ENCODE data around the gene CLCN4. TPM values are rescaled to one million over a fixed set of nuclear protein-coding genes. Genes with fewer than 3 reads are reported as not detected.

CLCN4 gene
- total and polyA plus RNA-seq, 2 donors (not counting 1 experiment from before 2014, with no cell fraction given): 7.7 to 9.1 TPM

DNA sequence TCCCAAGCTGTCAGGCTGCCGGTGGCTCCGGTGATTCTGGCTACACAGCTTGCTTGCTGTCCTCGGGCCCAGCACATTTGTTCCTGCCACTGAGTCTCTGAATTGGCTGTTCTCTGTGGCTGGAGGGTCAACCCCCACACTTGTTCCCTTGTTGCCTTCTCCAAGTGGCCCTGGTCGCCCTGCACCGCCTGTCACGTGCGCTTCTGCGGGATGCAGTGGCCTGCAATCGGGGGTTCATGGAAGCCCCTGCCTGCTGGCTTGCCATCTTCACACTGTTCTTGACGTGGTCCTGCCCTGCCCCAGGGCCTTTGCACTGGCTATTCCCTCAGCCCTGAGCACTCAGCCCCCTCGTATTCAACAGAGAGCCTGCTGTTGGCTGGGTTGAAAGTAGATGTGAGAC lies 8.1 kb downstream of the CLCN4 start:
- Mint-ChIP-seq H3K4me1 (peaks cover 39% of the 10 kb centered on the region), H3K4me3 (no peak overlapping the region), H3K27me3 (no peaks in the 10 kb centered on the region), H3K9me3 (ENCODE audit: insufficient read depth) (no peaks in the 10 kb centered on the region), H3K27ac (no peak overlapping the region)
- Histone ChIP-seq H2AFZ (ENCODE audit: insufficient read depth, low read depth, low read length, poor library complexity, severe bottlenecking) (no peak overlapping the region), H3K4me2 (replicated peaks; ENCODE audit: low read depth, low read length, poor library complexity, severe bottlenecking) (peak overlapping the region; percentile 31), H3K9me3 (ENCODE audit: control extremely low read depth in 1 of 3, control insufficient read depth in 2 of 3, insufficient read depth in 1 of 3, low read length in 2 of 3) (peaks cover 0 to 5% (median 0%) of the 10 kb centered on the region in 3 donors), H3K36me3 (replicated peaks in 1 of 2; ENCODE audit: control extremely low read depth in 1 of 2, control insufficient read depth in 1 of 2, extremely low read depth in 1 of 2, insufficient read depth in 2 of 2, low read length in 1 of 2) (peaks cover 0 to 19% of the 10 kb centered on the region in 2 experiments), H3K27ac (ENCODE audit: low read length in 2 of 2) (no peak overlapping the region), H3K27me3 (replicated peaks in 1 of 4; ENCODE audit: control extremely low read depth in 1 of 4, control insufficient read depth in 3 of 4, insufficient read depth in 4 of 4, low read length in 3 of 4) (no peaks in the 10 kb centered on the region), H3K9ac (ENCODE audit: low read length) (no peak overlapping the region), H3K4me1 (ENCODE audit: control insufficient read depth in 2 of 2, insufficient read depth in 2 of 2, low read length in 2 of 2) (peaks cover 30 to 39% of the 10 kb centered on the region in 2 donors), H3K79me2 (ENCODE audit: control insufficient read depth, insufficient read depth, low read length) (peaks cover 71% of the 10 kb centered on the region), H3K4me3 (ENCODE audit: control extremely low read depth in 1 of 5, extremely low read depth in 1 of 5, insufficient read depth in 1 of 5, low read depth in 2 of 5, low read length in 4 of 5) (no peak overlapping the region), H4K20me1 (ENCODE audit: control insufficient read depth, insufficient read depth, low read length, poor library complexity, severe bottlenecking) (peaks cover 46% of the 10 kb centered on the region)
- no peak for TF ChIP-seq EZH2 (IDR thresholded peaks at IDR 0.05; ENCODE audit: borderline replicate concordance, insufficient read depth, low read depth, low read length, poor library complexity, severe bottlenecking)
- TF ChIP-seq, protein P1, sequence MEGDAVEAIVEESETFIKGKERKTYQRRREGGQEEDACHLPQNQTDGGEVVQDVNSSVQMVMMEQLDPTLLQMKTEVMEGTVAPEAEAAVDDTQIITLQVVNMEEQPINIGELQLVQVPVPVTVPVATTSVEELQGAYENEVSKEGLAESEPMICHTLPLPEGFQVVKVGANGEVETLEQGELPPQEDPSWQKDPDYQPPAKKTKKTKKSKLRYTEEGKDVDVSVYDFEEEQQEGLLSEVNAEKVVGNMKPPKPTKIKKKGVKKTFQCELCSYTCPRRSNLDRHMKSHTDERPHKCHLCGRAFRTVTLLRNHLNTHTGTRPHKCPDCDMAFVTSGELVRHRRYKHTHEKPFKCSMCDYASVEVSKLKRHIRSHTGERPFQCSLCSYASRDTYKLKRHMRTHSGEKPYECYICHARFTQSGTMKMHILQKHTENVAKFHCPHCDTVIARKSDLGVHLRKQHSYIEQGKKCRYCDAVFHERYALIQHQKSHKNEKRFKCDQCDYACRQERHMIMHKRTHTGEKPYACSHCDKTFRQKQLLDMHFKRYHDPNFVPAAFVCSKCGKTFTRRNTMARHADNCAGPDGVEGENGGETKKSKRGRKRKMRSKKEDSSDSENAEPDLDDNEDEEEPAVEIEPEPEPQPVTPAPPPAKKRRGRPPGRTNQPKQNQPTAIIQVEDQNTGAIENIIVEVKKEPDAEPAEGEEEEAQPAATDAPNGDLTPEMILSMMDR (IDR thresholded peaks at IDR 0.05): no peak
- POLR2A ChIA-PET: no interaction called here
- DNase-seq (no peak), ATAC-seq (ENCODE audit: low read depth) (no peak)
- intact Hi-C loops (cut with micrococcal nuclease): no loop called here
- 100% methylated on average over 2 of the region's 11 CpGs for WGBS (ENCODE audit: insufficient coverage)
- CTCF ChIA-PET: interaction anchor here (2.3 kb wide), 1 partner anchor 44 kb away, joined by 6 read pairs; no protein-coding TSS in a partner anchor

DNA sequence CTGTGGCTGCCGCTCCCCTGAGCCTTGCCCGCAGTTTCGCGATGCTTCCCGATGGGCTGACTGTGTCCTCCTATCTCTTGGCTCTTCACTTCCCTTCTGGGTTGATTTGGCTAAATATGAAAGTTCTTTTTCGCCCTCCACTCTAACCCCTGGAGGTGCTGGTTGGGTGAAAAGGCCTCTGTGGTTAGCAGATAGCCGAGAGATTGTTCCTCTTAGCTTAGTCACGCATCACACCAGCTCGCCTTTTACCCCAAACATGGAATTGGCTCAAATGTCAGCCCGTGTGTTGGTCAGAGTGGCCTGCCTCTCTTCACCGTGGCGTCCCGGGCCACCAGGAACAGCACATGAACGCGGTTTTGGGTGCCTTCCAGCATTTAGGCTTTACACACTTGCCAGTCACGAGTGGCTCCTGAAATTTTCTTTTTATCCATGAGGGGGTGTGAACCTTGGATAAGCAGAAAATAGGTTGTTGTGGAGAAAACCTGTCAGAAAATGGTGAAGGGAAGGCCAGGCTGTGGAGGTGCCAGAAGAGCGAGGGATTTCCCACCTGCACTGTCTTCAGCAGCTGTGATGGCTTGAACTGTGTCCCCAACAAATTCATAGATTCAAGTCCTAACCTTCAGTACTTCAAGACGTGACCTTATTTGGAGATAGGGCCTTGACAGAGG lies 8.9 kb downstream of the CLCN4 start:
- peak overlapping the region; percentile 53 for H3K4me3 Mint-ChIP-seq
- no peaks in the 10 kb centered on the region for H3K27me3 Mint-ChIP-seq
- ChIA-PET CTCF (interaction anchor here (0.9 to 2.3 kb wide), 3 partner anchors 9 to 45 kb away, joined by 3 to 6 read pairs (median 4); partner anchors contain the start of gene CLCN4), POLR2A (no interaction called here)
- Histone ChIP-seq H3K36me3 (replicated peaks in 1 of 2; ENCODE audit: control extremely low read depth in 1 of 2, control insufficient read depth in 1 of 2, extremely low read depth in 1 of 2, insufficient read depth in 2 of 2, low read length in 1 of 2) (peaks cover 0 to 13% of the 10 kb centered on the region in 2 experiments), H3K4me3 (ENCODE audit: control extremely low read depth in 1 of 5, extremely low read depth in 1 of 5, insufficient read depth in 1 of 5, low read depth in 2 of 5, low read length in 4 of 5) (no peak overlapping the region), H3K4me1 (ENCODE audit: control insufficient read depth in 2 of 2, insufficient read depth in 2 of 2, low read length in 2 of 2) (peaks cover 30 to 36% of the 10 kb centered on the region in 2 donors), H4K20me1 (ENCODE audit: control insufficient read depth, insufficient read depth, low read length, poor library complexity, severe bottlenecking) (peaks cover 38% of the 10 kb centered on the region), H3K27ac (ENCODE audit: low read length in 2 of 2) (no peak overlapping the region), H3K9me3 (ENCODE audit: control extremely low read depth in 1 of 3, control insufficient read depth in 2 of 3, insufficient read depth in 1 of 3, low read length in 2 of 3) (peaks cover 0 to 5% (median 0%) of the 10 kb centered on the region in 3 donors), H3K9ac (ENCODE audit: low read length) (no peak overlapping the region), H3K79me2 (ENCODE audit: control insufficient read depth, insufficient read depth, low read length) (peaks cover 71% of the 10 kb centered on the region), H2AFZ (ENCODE audit: insufficient read depth, low read depth, low read length, poor library complexity, severe bottlenecking) (no peak overlapping the region), H3K4me2 (replicated peaks; ENCODE audit: low read depth, low read length, poor library complexity, severe bottlenecking) (peak overlapping the region; percentile 31), H3K27me3 (replicated peaks in 1 of 4; ENCODE audit: control extremely low read depth in 1 of 4, control insufficient read depth in 3 of 4, insufficient read depth in 4 of 4, low read length in 3 of 4) (no peaks in the 10 kb centered on the region)
- ATAC-seq (ENCODE audit: low read depth) (peak; percentile 58), DNase-seq (peak; percentile 27)
- peaks cover 36% of the 10 kb centered on the region for H3K4me1 Mint-ChIP-seq
- peak overlapping the region; percentile 46 for H3K27ac Mint-ChIP-seq
- TF ChIP-seq EZH2 (IDR thresholded peaks at IDR 0.05; ENCODE audit: borderline replicate concordance, insufficient read depth, low read depth, low read length, poor library complexity, severe bottlenecking): no peak
- TF ChIP-seq, protein P1 (IDR thresholded peaks at IDR 0.05): no peak
- H3K9me3 Mint-ChIP-seq (ENCODE audit: insufficient read depth): no peaks in the 10 kb centered on the region
- WGBS (ENCODE audit: insufficient coverage): 14% methylated on average over 5 of the region's 18 CpGs
- intact Hi-C loops (cut with micrococcal nuclease): no loop called here
